ENCODE data around the gene MSRB1. TPM values are rescaled to one million over a fixed set of nuclear protein-coding genes. Genes with fewer than 3 reads are reported as not detected.

The MSRB1 gene, protein sequence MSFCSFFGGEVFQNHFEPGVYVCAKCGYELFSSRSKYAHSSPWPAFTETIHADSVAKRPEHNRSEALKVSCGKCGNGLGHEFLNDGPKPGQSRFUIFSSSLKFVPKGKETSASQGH
- total RNA-seq (2021; ENCODE audit: unreplicated experiment): 18.3 TPM
- polyA plus RNA-seq (2012): 15.9 and 19.5 TPM in 2 replicates
- Bru-seq, nascent RNA: percentile 42 among the genes with signal in this experiment
- BruChase-seq, experiment 1, labeled RNA remaining after a 6-hour chase: percentile 50 among the genes with signal in this experiment
- BruChase-seq, experiment 2, labeled RNA remaining after a 2-hour chase: percentile 52 among the genes with signal in this experiment
- long read RNA-seq, transcript MSRB1-201 (4 exons, 1,423 nt): major isoform, 43 of 47 reads
- long read RNA-seq, partial matches to known transcripts: 1 of 47 reads
- long read RNA-seq, other reads (novel, unspliced or antisense): 3 of 47 reads

DNA sequence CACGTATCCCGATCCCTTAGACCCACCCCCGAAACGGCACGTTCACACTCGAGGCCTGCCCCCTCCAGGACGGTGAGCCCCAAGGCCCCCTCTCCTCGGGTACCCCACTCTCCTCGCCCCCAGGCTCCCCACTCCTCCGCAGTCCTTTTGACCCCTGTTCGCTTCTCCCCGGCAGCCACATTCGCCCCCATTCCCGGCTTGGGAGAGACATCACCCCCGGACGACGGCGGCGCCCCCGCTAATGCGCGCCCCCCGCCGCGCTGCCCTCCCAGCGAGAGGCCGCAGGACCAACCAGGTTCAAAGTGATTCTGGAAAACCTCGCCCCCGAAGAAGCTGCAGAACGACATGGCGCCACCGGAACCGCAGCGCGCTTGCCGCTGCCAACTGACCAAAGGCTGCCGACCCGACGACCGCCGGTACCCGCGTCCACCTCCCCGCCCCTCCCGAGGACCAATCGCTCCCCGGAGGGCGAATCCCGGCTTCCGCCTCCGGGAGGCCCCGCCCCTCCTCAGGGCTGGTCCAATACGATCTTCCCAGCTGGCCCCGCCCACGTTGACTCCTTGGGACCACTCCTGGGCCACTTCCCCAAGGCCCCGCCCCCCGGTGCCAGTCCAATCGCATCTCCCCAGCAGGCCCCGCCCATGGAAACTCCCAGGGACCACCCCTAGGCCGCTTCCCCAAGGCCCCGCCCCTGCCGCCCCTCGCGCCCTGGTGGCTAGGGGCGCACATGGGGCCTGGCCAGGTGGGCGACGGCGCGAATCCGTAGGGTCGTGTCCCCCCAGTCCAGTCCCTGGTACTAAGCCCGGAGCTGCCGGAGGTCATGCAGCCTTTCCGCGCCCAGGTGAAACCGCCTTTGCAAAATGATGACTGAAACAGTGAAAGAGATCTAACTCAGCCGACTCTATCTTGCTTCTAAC lies at the start of gene MSRB1:
Gene MSRB1 (minus strand): TSS at position 390 of the 917 bp plus-strand sequence. CDS start 43 bp downstream, at position 347.
- peak within 1 kb of the TSS; percentile 61 for H3K27ac ChIP-seq (ENCODE audit: low read depth, low read length)
- H2AFZ ChIP-seq (ENCODE audit: low read depth, low read length, poor library complexity, severe bottlenecking): peak within 1 kb of the TSS; percentile 95
- H3K4me3 ChIP-seq (replicated peaks in 1 of 2; ENCODE audit: low read depth in 1 of 2, low read length in 2 of 2): peak within 1 kb of the TSS; percentile 86 to 87
- POLR2A ChIA-PET: interaction anchor here (1.0 to 1.9 kb wide), 6 partner anchors 8 to 22 kb away, joined by 3 to 9 read pairs (median 6); partner anchors contain the start of gene RPS2
- no peaks in the 10 kb centered on the region for H3K79me2 ChIP-seq (ENCODE audit: insufficient read depth, low read length)
- no peaks in the 10 kb centered on the region for H3K9me2 ChIP-seq (ENCODE audit: insufficient read depth)
- H3K9me3 ChIP-seq (ENCODE audit: control insufficient read depth in 1 of 2, insufficient read depth in 1 of 2, low read depth in 1 of 2, low read length in 2 of 2): no peaks in the 10 kb centered on the region
- peaks cover 14 to 26% of the 10 kb centered on the region in 2 experiments for H3K4me1 ChIP-seq (ENCODE audit: control insufficient read depth in 1 of 2, insufficient read depth in 2 of 2, low read length in 2 of 2)
- RAD21 ChIA-PET (ENCODE audit: low non-redundant PET in 1 of 2, low total read pairs in 2 of 2, uncharacterized antibody in 2 of 2, unreplicated experiment in 2 of 2): no interaction called here
- peak within 1 kb of the TSS; percentile 82 for H3K9ac ChIP-seq (ENCODE audit: low read length)
- no peaks in the 10 kb centered on the region for H3K27me3 ChIP-seq (ENCODE audit: insufficient read depth, low read length)
- peak; percentile 97 for ATAC-seq
- peak within 1 kb of the TSS; percentile 100 for H3K4me2 ChIP-seq (ENCODE audit: low read length)
- no peaks in the 10 kb centered on the region for H4K20me1 ChIP-seq (ENCODE audit: insufficient read depth)
- peak; percentile 95 for DNase-seq (ENCODE audit: low read depth, low spot score)
- no TSS peak for BruUV-seq (replicated peaks)
- peaks cover 3 to 4% of the 10 kb centered on the region in 2 experiments; a peak in 3 of 4 replicates for H3K36me3 ChIP-seq (ENCODE audit: control insufficient read depth in 1 of 2, insufficient read depth in 2 of 2, low read length in 2 of 2)
- intact Hi-C loops (cut with micrococcal nuclease): no loop called here
- CTCF ChIA-PET: interaction anchor here (0.6 to 1.1 kb wide), 5 partner anchors 11 to 197 kb away, joined by 3 to 5 read pairs (median 3); no protein-coding TSS in a partner anchor
- TF ChIP-seq EZH2phosphoT487 (IDR thresholded peaks at IDR 0.05; ENCODE audit: borderline replicate concordance) (no peak), RAD21 (IDR thresholded peaks at IDR 0.05; ENCODE audit: low read depth) (no peak), ZBTB33 (IDR thresholded peaks at IDR 0.05; ENCODE audit: extremely low read depth, insufficient replicate concordance, low read length) (no peak), JUND (IDR thresholded peaks at IDR 0.05) (no peak), EZH2 (IDR thresholded peaks at IDR 0.05) (no peak), SP1 (IDR thresholded peaks at IDR 0.05; ENCODE audit: low read depth) (peak; percentile 75), REST (IDR thresholded peaks at IDR 0.05; ENCODE audit: low read depth) (no peak), CBX3 (IDR thresholded peaks at IDR 0.05; ENCODE audit: low read depth) (no peak), YY1 (IDR thresholded peaks at IDR 0.05; ENCODE audit: extremely low read depth, insufficient replicate concordance, low read depth, low read length) (no peak), TCF7L2 (IDR thresholded peaks at IDR 0.05; ENCODE audit: borderline replicate concordance, extremely low read depth, insufficient read depth, insufficient read length) (peak; percentile 91), POLR2AphosphoS5 (IDR thresholded peaks at IDR 0.05; ENCODE audit: low read depth, low read length) (peak; percentile 67), ELF1 (IDR thresholded peaks at IDR 0.05; ENCODE audit: borderline replicate concordance, low read depth) (no peak; the same call in 1 of the 2 replicates), ZFX (IDR thresholded peaks at IDR 0.05) (no peak), CEBPB (IDR thresholded peaks at IDR 0.05; ENCODE audit: low read depth) (no peak), SIN3A (IDR thresholded peaks at IDR 0.05; ENCODE audit: low read depth) (peak; percentile 70; the same call in 1 of the 2 replicates), EGR1 (IDR thresholded peaks at IDR 0.05; ENCODE audit: low read depth) (peak; percentile 51; the same call in 1 of the 2 replicates), SRF (IDR thresholded peaks at IDR 0.05; ENCODE audit: low read depth) (no peak), FOSL1 (IDR thresholded peaks at IDR 0.05; ENCODE audit: low read depth) (no peak)
- TF ChIP-seq, protein P1, sequence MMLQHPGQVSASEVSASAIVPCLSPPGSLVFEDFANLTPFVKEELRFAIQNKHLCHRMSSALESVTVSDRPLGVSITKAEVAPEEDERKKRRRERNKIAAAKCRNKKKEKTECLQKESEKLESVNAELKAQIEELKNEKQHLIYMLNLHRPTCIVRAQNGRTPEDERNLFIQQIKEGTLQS (IDR thresholded peaks at IDR 0.05): no peak

All from HCT116 (cell line).